Measurements from ENCODE around the gene HK3. TPM values are rescaled to one million over a fixed set of nuclear protein-coding genes. Genes with fewer than 3 reads are reported as not detected.

Gene HK3
- total RNA-seq, 2 donors from 2014 or later = 1.8 to 3.6 TPM

- Histone ChIP-seq H3K4me3 (no peak overlapping the region), H3K27ac (no peak overlapping the region), H3K36me3 (replicated peaks in 1 of 2; ENCODE audit: insufficient read depth in 1 of 2, low read depth in 2 of 2) (no peaks in the 10 kb centered on the region), H3K9me3 (no peaks in the 10 kb centered on the region), H3K27me3 (no peaks in the 10 kb centered on the region), H3K4me1 (no peaks in the 10 kb centered on the region)
- DNase-seq (no peak), ATAC-seq (no peak)
- TF ChIP-seq POLR2A (IDR thresholded peaks at IDR 0.05) (no peak), CTCF (IDR thresholded peaks at IDR 0.05) (no peak)
- intact Hi-C loops (cut with DNase I) = no loop called here
- 33 to 63% methylated on average over 2 to 9 of the region's 10 CpGs for WGBS, 2 donors
These were observed 39.2 kb downstream of the HK3 start for GRCh38 chr5:176859916-176860315.

- intact Hi-C loops (cut with DNase I) = no loop called here
- H3K27me3 ChIP-seq = no peaks in the 10 kb centered on the region
- no peak overlapping the region for H3K4me3 ChIP-seq
- ATAC-seq (no peak), DNase-seq (no peak)
- no peaks in the 10 kb centered on the region for H3K4me1 ChIP-seq
- no peaks in the 10 kb centered on the region for H3K36me3 ChIP-seq (replicated peaks in 1 of 2; ENCODE audit: insufficient read depth in 1 of 2, low read depth in 2 of 2)
- WGBS, 2 donors = 57 to 67% methylated on average over 2 to 11 of the region's 11 CpGs
- H3K27ac ChIP-seq = no peak overlapping the region
- no peaks in the 10 kb centered on the region for H3K9me3 ChIP-seq
- TF ChIP-seq POLR2A (IDR thresholded peaks at IDR 0.05) = no peak
- TF ChIP-seq CTCF (IDR thresholded peaks at IDR 0.05) = no peak
These were observed 41.3 kb downstream of the HK3 start for GRCh38 chr5:176857894-176858273.

- DNase-seq (no peak), ATAC-seq (no peak)
- H3K27ac ChIP-seq = no peak overlapping the region
- no peaks in the 10 kb centered on the region for H3K36me3 ChIP-seq (replicated peaks in 1 of 2; ENCODE audit: insufficient read depth in 1 of 2, low read depth in 2 of 2)
- intact Hi-C loops (cut with DNase I) = no loop called here
- no peaks in the 10 kb centered on the region for H3K27me3 ChIP-seq
- 61 to 67% methylated on average over 13 to 19 of the region's 19 CpGs for WGBS, 2 donors
- TF ChIP-seq CTCF (IDR thresholded peaks at IDR 0.05) (no peak), POLR2A (IDR thresholded peaks at IDR 0.05) (no peak)
- H3K4me3 ChIP-seq = no peak overlapping the region
- no peaks in the 10 kb centered on the region for H3K9me3 ChIP-seq
- H3K4me1 ChIP-seq = no peaks in the 10 kb centered on the region
These were observed 41.8 kb downstream of the HK3 start for GRCh38 chr5:176857216-176857893.

GRCh38 chr5:176856746-176857145 lies 42.4 kb downstream of the HK3 start:
- Histone ChIP-seq H3K27me3 (no peaks in the 10 kb centered on the region), H3K4me1 (no peaks in the 10 kb centered on the region), H3K27ac (no peak overlapping the region), H3K4me3 (no peak overlapping the region), H3K36me3 (replicated peaks in 1 of 2; ENCODE audit: insufficient read depth in 1 of 2, low read depth in 2 of 2) (no peaks in the 10 kb centered on the region), H3K9me3 (no peaks in the 10 kb centered on the region)
- TF ChIP-seq CTCF (IDR thresholded peaks at IDR 0.05) (no peak), POLR2A (IDR thresholded peaks at IDR 0.05) (no peak)
- 46 to 56% methylated on average over 8 of the region's 8 CpGs for WGBS, 2 donors
- intact Hi-C loops (cut with DNase I) = no loop called here
- ATAC-seq = no peak
- no peak for DNase-seq

- H3K4me3 ChIP-seq = no peak overlapping the region
- TF ChIP-seq CTCF (IDR thresholded peaks at IDR 0.05) (no peak), POLR2A (IDR thresholded peaks at IDR 0.05) (no peak)
- H3K4me1 ChIP-seq = no peaks in the 10 kb centered on the region
- peaks cover 0 to 4% of the 10 kb centered on the region in 2 donors for H3K27me3 ChIP-seq
- no peak overlapping the region for H3K27ac ChIP-seq
- no peak for DNase-seq
- WGBS, 2 donors = 90% methylated on average over 15 to 17 of the region's 18 CpGs
- intact Hi-C loops (cut with DNase I) = no loop called here
- ATAC-seq = no peak
- H3K36me3 ChIP-seq (replicated peaks in 1 of 2; ENCODE audit: insufficient read depth in 1 of 2, low read depth in 2 of 2) = no peaks in the 10 kb centered on the region
- no peaks in the 10 kb centered on the region for H3K9me3 ChIP-seq
These were observed 43.5 kb downstream of the HK3 start for GRCh38 chr5:176855598-176855997.

Measured in body of pancreas (tissue), 4 donors.